GM03348 (cell line): Measurements from ENCODE around the gene KLF17.
A peak's percentile ranks its signal among the peaks of the same experiment; 100 is the strongest.
"Not testable (repeated sequence)": the region's sequence is repeated elsewhere in the genome, so short reads cannot be mapped to it uniquely, and the experiment has no call there.

Experiments used
- DNase-seq: peaks from one replicate; pipeline ENCODE4 v3.0.0; 2012; ENCODE audit warnings: low spot score

KLF17 gene

GRCh38 chr1:44110916-44111315 is 7.7 kb upstream of the KLF17 start:
- DNase-seq: no peak

- DNase-seq: no peak
Measured at GRCh38 chr1:44111861-44112260, 6.8 kb upstream of the KLF17 start.

GRCh38 chr1:44112486-44112885 is 6.1 kb upstream of the KLF17 start:
- DNase-seq: peak; percentile 33

GRCh38 chr1:44113095-44113609 is 5.5 kb upstream of the KLF17 start:
- no peak for DNase-seq

GRCh38 chr1:44114098-44114497 is 4.5 kb upstream of the KLF17 start:
- DNase-seq: no peak

- not testable (repeated sequence) for DNase-seq
Measured at GRCh38 chr1:44117272-44117671, 1.3 kb upstream of the KLF17 start.

GRCh38 chr1:44119525-44119924 is 904 bp downstream of the KLF17 start:
- DNase-seq: no peak

- DNase-seq: no peak
Measured at GRCh38 chr1:44120398-44120949, 1.9 kb downstream of the KLF17 start.

- no peak for DNase-seq
Measured at GRCh38 chr1:44129616-44130500, 11.2 kb downstream of the KLF17 start.

- no peak for DNase-seq
Measured at GRCh38 chr1:44131411-44131810, 12.8 kb downstream of the KLF17 start.

- DNase-seq: no peak
Measured at GRCh38 chr1:44134071-44134920, 15.7 kb downstream of the KLF17 start.

GRCh38 chr1:44135886-44136285 is 17.3 kb downstream of the KLF17 start:
- DNase-seq: no peak

- DNase-seq: no peak
Measured at GRCh38 chr1:44138239-44138638, 19.6 kb downstream of the KLF17 start.

GRCh38 chr1:44139565-44139964 is 20.9 kb downstream of the KLF17 start:
- not testable (repeated sequence) for DNase-seq

- DNase-seq: no peak
Measured at GRCh38 chr1:44141531-44141930, 22.9 kb downstream of the KLF17 start, which contains the start of gene KLF18. KLF18 (minus strand) TSS chr1:44141631; CDS start chr1:44141631, 0 bp downstream.

- no peak for DNase-seq
Measured at GRCh38 chr1:44144962-44145756, 26.5 kb downstream of the KLF17 start.

GRCh38 chr1:44146536-44147361 is 28.1 kb downstream of the KLF17 start:
- no peak for DNase-seq

- no peak for DNase-seq
Measured at GRCh38 chr1:44147582-44147981, 29.0 kb downstream of the KLF17 start.

GRCh38 chr1:44151332-44151731 is 32.7 kb downstream of the KLF17 start:
- DNase-seq: no peak

- no peak for DNase-seq
Measured at GRCh38 chr1:44151808-44152207, 33.2 kb downstream of the KLF17 start.

GRCh38 chr1:44152692-44153091 is 34.1 kb downstream of the KLF17 start:
- no peak for DNase-seq
